HCEC 1CT (cell line): ENCODE measurements around the gene DNAH6.

Source experiments
- DNase-seq: peaks from one replicate; pipeline ENCODE4 v3.0.0-alpha.2; 2017

Gene DNAH6

GRCh38 chr2:84808279-84808678 lies 292.0 kb downstream of the DNAH6 start:
- DNase-seq: no peak

GRCh38 chr2:84811839-84812431 lies 295.6 kb downstream of the DNAH6 start:
- DNase-seq: no peak

- DNase-seq: no peak
Observed at GRCh38 chr2:84815146-84815545, 298.8 kb downstream of the DNAH6 start.

- DNase-seq: no peak
Observed at GRCh38 chr2:84816426-84817026, 300.2 kb downstream of the DNAH6 start.

GRCh38 chr2:84817239-84817655 lies 300.9 kb downstream of the DNAH6 start:
- DNase-seq: no peak

GRCh38 chr2:84821806-84822205 lies 305.5 kb downstream of the DNAH6 start:
- DNase-seq: no peak

- DNase-seq: no peak
Observed at GRCh38 chr2:84823229-84823628, 306.9 kb downstream of the DNAH6 start.

GRCh38 chr2:84823788-84824187 lies 307.5 kb downstream of the DNAH6 start:
- no peak for DNase-seq

- DNase-seq: no peak
Observed at GRCh38 chr2:84827978-84828575, 311.8 kb downstream of the DNAH6 start.

- no peak for DNase-seq
Observed at GRCh38 chr2:84829693-84830092, 313.4 kb downstream of the DNAH6 start.

- no peak for DNase-seq
Observed at GRCh38 chr2:84830095-84830494, 313.8 kb downstream of the DNAH6 start.

- no peak for DNase-seq
Observed at GRCh38 chr2:84830758-84831500, 314.6 kb downstream of the DNAH6 start.

GRCh38 chr2:84832772-84833461 lies 316.6 kb downstream of the DNAH6 start:
- no peak for DNase-seq

GRCh38 chr2:84833481-84834150 lies 317.3 kb downstream of the DNAH6 start:
- no peak for DNase-seq

GRCh38 chr2:84836215-84836614 lies 319.9 kb downstream of the DNAH6 start:
- no peak for DNase-seq

GRCh38 chr2:84838434-84839145 lies 322.3 kb downstream of the DNAH6 start:
- DNase-seq: peak; percentile 52

GRCh38 chr2:84839851-84840250 lies 323.6 kb downstream of the DNAH6 start:
- no peak for DNase-seq

- DNase-seq: peak; percentile 28
Observed at GRCh38 chr2:84840306-84840705, 324.0 kb downstream of the DNAH6 start.

GRCh38 chr2:84841577-84841976 lies 325.3 kb downstream of the DNAH6 start:
- DNase-seq: no peak

- DNase-seq: no peak
Observed at GRCh38 chr2:84844141-84844540, 327.8 kb downstream of the DNAH6 start.

GRCh38 chr2:84846041-84846663 lies 329.9 kb downstream of the DNAH6 start:
- DNase-seq: no peak

GRCh38 chr2:84846741-84847142 lies 330.4 kb downstream of the DNAH6 start:
- no peak for DNase-seq
